Pancreas (tissue), 10 donors: ENCODE data around the gene SAFB. TPM values are rescaled to one million over a fixed set of nuclear protein-coding genes. Genes with fewer than 3 reads are reported as not detected.

Experiments used
- ATAC-seq, 4 donors: fragments of 200-7000 bp; cut with Tn5 transposase; one replicate each; pipeline versions ENCODE4 v1.8.0 to v1.9.1; 2020; ENCODE audit warnings: mild to moderate bottlenecking in 4 of 4, moderate library complexity in 4 of 4
- DNase-seq, 6 donors: peaks; one replicate each; pipeline ENCODE4 v3.0.0-alpha.2; 2020
- FAIRE-seq: peaks from 2 replicates; lab custom pipeline; 2012; peaks lifted over from hg19 to GRCh38; lab: Jason Lieb, UNC
- H3K27ac ChIP-seq, 4 donors: fragments of 200-600 bp; sonication (generic); 1 replicate in 3 of 4; 2 replicates in 1 of 4; pipeline versions ENCODE4 v1.5.0 to v1.8.0; 2020
- H3K27me3 ChIP-seq, 4 donors: fragments of 200-600 bp; one replicate each; pipeline ENCODE4 v1.8.0; 2021
- H3K36me3 ChIP-seq, 3 donors: fragments of 200-600 bp; sonication (generic) in 1 of 3; one replicate each; pipeline versions ENCODE4 v1.5.0 to v1.8.0; 2020 to 2021
- H3K4me1 ChIP-seq, 3 donors: fragments of 200-600 bp; one replicate each; pipeline ENCODE4 v1.8.0; 2021
- H3K4me3 ChIP-seq, 4 donors: fragments of 200-600 bp; sonication (generic) in 2 of 4; one replicate each; pipeline versions ENCODE4 v1.5.0 to v1.8.0; 2020 to 2021
- H3K9me3 ChIP-seq, 4 donors: fragments of 200-600 bp; one replicate each; pipeline ENCODE4 v1.8.0; 2021
- WGBS, 2 donors: extraction: QIAGEN DNeasy Blood & Tissue Kit; methylation state at CpG; one replicate each; pipeline ENCODE4 v1.1.7; 2013; 5-methylcytosine and 5-hydroxymethylcytosine counted together
- intact Hi-C, 3 donors: fragments of 100-400 bp; cut with DNase I; formaldehyde crosslinking; loops; one replicate each; pipeline versions ENCODE4 v1.11.1 to v1.14.2; 2022
- polyA plus RNA-seq, 2 donors: library from polyadenylated mRNA; stranded (reverse); fragments of 200-250 nt; gene quantifications; one replicate each; pipeline ENCODE4 v1.2.3, GENCODE V29; 2013
- total RNA-seq, 6 donors: library from RNA; stranded (reverse); fragmentation: NEBNext Ultra II Directional in 4 of 6; extraction: Animal tissue kit (Norgen Biotek cat#: 25700) in 4 of 6; gene quantifications; one replicate each; pipeline versions ENCODE4 v1.2.1 to v1.2.4, GENCODE V29; 2021 to 2023
- TF ChIP-seq, protein P1 (sequence below), 4 donors: fragments of 200-600 bp; sonication (generic) in 3 of 4; IDR thresholded peaks; one replicate each; pipeline versions ENCODE4 v1.5.0 to v1.8.0; 2021; ENCODE audit warnings: antibody characterized with exemption in 4 of 4
- donor health status: healthy with polysubstance abuse.
- donor health status: DM: no; HTN: no; CAD: no; lungs with moderate emphysema.
- donor health status: DM: no; HTN: no; CAD: no.
- donor health status: control.
- donor health status: control.
- donor health status: Bipolar disorder and iron deficiency.
- donor health status: DM: yes; HTN: yes; CAD: no.
- donor health status: DM: no; HTN: no; CAD: no.
- donor health status: DM: no; HTN: no; CAD: no.
- donor health status: DM: yes; HTN: yes; CAD: no.

Gene SAFB
- total and polyA plus RNA-seq, 8 donors, result 28.9 to 84.3 (median 42.7) TPM

DNA sequence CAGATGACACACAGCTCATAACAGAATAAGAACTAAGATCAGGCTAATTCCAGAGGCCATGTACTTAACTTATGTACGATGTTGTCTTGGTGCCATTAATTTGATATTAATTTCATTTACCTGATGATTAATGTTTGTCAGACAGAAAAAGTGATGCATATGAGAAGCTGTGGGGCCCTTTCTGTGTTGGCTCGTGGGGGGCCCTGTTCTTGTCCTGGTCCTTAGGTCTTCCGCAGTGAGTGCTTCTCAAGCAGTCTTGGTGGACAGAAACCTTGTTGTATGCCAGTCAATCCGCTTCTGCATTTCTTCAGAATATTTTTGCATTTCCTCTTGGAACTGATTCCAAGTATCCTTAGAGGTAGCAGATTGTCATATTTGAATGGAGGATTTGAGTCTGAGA is 20.2 kb downstream of the SAFB start:
- FAIRE-seq (no peak), DNase-seq (no peak), ATAC-seq (no peak)
- peaks cover 0 to 35% (median 20%) of the 10 kb centered on the region in 3 donors for H3K36me3 ChIP-seq
- intact Hi-C loops, result no loop called here
- no peak overlapping the region for H3K27ac ChIP-seq
- H3K4me1 ChIP-seq, result peaks cover 0 to 9% (median 0%) of the 10 kb centered on the region in 3 donors
- 89 to 92% methylated on average over 4 of the region's 4 CpGs for WGBS, 2 donors
- H3K4me3 ChIP-seq, result no peak overlapping the region
- no peaks in the 10 kb centered on the region for H3K9me3 ChIP-seq
- TF ChIP-seq, protein P1, sequence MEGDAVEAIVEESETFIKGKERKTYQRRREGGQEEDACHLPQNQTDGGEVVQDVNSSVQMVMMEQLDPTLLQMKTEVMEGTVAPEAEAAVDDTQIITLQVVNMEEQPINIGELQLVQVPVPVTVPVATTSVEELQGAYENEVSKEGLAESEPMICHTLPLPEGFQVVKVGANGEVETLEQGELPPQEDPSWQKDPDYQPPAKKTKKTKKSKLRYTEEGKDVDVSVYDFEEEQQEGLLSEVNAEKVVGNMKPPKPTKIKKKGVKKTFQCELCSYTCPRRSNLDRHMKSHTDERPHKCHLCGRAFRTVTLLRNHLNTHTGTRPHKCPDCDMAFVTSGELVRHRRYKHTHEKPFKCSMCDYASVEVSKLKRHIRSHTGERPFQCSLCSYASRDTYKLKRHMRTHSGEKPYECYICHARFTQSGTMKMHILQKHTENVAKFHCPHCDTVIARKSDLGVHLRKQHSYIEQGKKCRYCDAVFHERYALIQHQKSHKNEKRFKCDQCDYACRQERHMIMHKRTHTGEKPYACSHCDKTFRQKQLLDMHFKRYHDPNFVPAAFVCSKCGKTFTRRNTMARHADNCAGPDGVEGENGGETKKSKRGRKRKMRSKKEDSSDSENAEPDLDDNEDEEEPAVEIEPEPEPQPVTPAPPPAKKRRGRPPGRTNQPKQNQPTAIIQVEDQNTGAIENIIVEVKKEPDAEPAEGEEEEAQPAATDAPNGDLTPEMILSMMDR (IDR thresholded peaks at IDR 0.05), result no peak
- H3K27me3 ChIP-seq, result no peaks in the 10 kb centered on the region

DNA sequence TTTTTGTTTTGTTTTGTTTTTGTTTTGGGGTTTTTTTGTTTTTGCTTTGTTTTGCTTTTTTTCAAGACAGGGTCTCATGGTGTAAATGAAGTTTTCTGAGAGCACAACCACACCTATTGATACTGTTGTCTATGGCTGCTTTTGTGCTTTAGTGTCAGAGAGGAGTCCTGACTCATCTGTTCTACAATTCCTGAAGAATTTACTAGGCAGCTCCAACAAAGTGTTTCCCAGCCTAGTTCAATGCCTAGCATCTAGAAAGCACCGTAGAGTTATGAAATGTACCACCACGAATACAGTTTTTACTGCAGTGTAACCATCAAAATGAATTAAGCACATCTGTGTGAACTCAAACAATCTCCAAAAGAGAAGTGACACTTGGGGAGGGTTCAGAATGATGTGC is 21.2 kb downstream of the SAFB start:
- ATAC-seq (no peak), FAIRE-seq (no peak), DNase-seq (no peak)
- intact Hi-C loops, result no loop called here
- no peaks in the 10 kb centered on the region for H3K9me3 ChIP-seq
- H3K27me3 ChIP-seq, result no peaks in the 10 kb centered on the region
- H3K27ac ChIP-seq, result no peak overlapping the region
- peaks cover 0 to 8% (median 0%) of the 10 kb centered on the region in 3 donors for H3K4me1 ChIP-seq
- WGBS, 2 donors, result 84 to 93% methylated on average over 2 of the region's 2 CpGs
- peaks cover 0 to 40% (median 20%) of the 10 kb centered on the region in 3 donors for H3K36me3 ChIP-seq
- no peak overlapping the region for H3K4me3 ChIP-seq
- TF ChIP-seq, protein P1 (IDR thresholded peaks at IDR 0.05), result no peak

DNA sequence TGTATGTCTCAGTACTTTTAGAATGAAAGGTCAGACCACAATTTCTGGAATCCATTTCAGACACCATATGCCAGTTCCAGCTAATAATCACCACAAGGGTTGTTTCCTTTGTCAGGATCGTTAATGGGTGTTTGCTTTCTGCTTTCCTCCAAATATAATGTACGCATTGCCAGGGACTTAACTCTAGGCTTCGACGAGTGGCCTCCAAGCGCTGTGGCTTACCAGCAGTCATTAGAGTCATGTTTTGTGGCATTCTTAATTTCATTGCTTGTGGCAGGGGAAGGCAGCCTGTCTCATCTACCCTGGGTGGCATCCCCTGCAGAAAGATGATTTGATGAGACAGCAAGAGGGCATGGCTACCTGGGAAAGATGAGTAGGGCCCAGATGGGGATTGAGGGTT is 22.5 kb downstream of the SAFB start:
- 66 to 75% methylated on average over 5 of the region's 5 CpGs for WGBS, 2 donors
- Histone ChIP-seq H3K4me3 (no peak overlapping the region), H3K4me1 (peaks cover 0 to 8% (median 0%) of the 10 kb centered on the region in 3 donors), H3K9me3 (no peaks in the 10 kb centered on the region), H3K27ac (no peak overlapping the region), H3K27me3 (no peaks in the 10 kb centered on the region), H3K36me3 (peaks cover 0 to 49% (median 27%) of the 10 kb centered on the region in 3 donors)
- ATAC-seq (peak in 2 of 4 donors; percentile 38 to 63), DNase-seq (peak in 1 of 6 donors; percentile 4), FAIRE-seq (no peak)
- TF ChIP-seq, protein P1 (IDR thresholded peaks at IDR 0.05), result no peak
- intact Hi-C loops, result no loop called here

DNA sequence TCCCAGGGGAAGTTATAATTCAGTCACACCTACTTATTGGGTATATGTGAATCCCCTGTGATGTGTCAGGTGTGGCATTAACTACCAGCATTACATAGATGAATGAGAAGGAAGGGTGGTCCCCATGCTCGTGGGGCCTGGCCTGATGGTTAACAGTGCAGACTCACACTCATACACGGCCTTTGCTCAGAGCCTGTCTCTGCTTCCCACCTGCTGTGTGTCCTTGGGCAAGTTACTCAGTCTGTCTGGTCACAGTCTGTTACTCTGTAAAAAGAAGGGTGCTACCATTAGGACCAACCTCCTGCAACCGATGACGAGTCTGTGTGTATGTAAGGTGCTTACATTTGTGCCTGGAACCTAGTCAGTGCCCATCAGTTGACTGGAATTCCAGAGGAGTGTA is 23.8 kb downstream of the SAFB start:
- H3K36me3 ChIP-seq, result peaks cover 5 to 62% (median 37%) of the 10 kb centered on the region in 3 donors
- H3K27me3 ChIP-seq, result no peaks in the 10 kb centered on the region
- DNase-seq, result peak in 1 of 6 donors; percentile 5
- TF ChIP-seq, protein P1 (IDR thresholded peaks at IDR 0.05), result no peak
- no peak overlapping the region for H3K27ac ChIP-seq
- no peak overlapping the region for H3K4me3 ChIP-seq
- peaks cover 0 to 8% (median 0%) of the 10 kb centered on the region in 3 donors for H3K4me1 ChIP-seq
- H3K9me3 ChIP-seq, result no peaks in the 10 kb centered on the region
- intact Hi-C loops, result no loop called here
- FAIRE-seq, result no peak
- WGBS, 2 donors, result 83 to 87% methylated on average over 4 of the region's 4 CpGs
- no peak for ATAC-seq

DNA sequence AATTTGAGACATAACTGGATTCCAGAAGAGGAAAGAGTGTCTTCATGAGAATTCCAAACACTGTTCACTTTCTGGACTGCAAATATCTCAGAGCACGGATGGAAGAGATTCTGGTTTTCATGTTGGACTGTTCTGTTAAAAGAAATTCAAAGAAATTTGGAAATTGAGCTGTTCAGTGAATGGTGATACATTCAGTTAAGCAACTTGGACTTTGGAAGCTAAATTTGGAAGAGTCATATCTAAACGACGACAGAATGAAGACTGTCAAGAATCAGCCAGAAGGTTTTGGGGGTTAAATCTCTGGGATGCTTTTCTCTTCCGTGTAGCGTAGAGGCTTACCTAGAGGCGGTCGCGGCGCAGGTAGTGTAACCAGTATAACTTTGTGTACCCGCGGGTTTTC is 25.6 kb downstream of the SAFB start:
- 85 to 89% methylated on average over 9 of the region's 11 CpGs for WGBS, 2 donors
- no peak for FAIRE-seq
- DNase-seq, result no peak

More for the DNA sequence above, 25.6 kb downstream of the SAFB start:
- ATAC-seq, result no peak
- Histone ChIP-seq H3K27me3 (no peaks in the 10 kb centered on the region), H3K36me3 (peaks cover 5 to 80% (median 41%) of the 10 kb centered on the region in 3 donors), H3K27ac (no peak overlapping the region), H3K9me3 (no peaks in the 10 kb centered on the region), H3K4me1 (no peaks in the 10 kb centered on the region), H3K4me3 (no peak overlapping the region)
- intact Hi-C loops, result no loop called here
- TF ChIP-seq, protein P1 (IDR thresholded peaks at IDR 0.05), result no peak
